HepG2 (cell line): ENCODE measurements around the gene RPRD2. TPM values are rescaled to one million over a fixed set of nuclear protein-coding genes. Genes with fewer than 3 reads are reported as not detected.

Experiments used
- CEBPG ChIP-seq: IDR thresholded peaks from 2 replicates; pipeline ENCODE4 v1.6.1; 2016
- FOSL2 ChIP-seq: sonication (generic); formaldehyde crosslinking; IDR thresholded peaks from 2 replicates; pipeline ENCODE4 v1.4.0; 2020; ENCODE audit warnings: missing genetic modification reagents
- GATAD2A ChIP-seq: IDR thresholded peaks from 2 replicates; pipeline ENCODE4 v1.6.1; 2016
- KDM1A ChIP-seq: IDR thresholded peaks from 2 replicates; pipeline ENCODE4 v1.6.1; 2016; ENCODE audit warnings: missing compliant biosample characterization
- NCOR1 ChIP-seq: fragments of 200-600 bp; sonication (generic); IDR thresholded peaks from 2 replicates; pipeline ENCODE4 v1.7.0; 2017; ENCODE audit warnings: antibody characterized with exemption, low read length, borderline replicate concordance
- NR2F6 ChIP-seq, 2 experiments: IDR thresholded peaks; 2 replicates each; pipeline ENCODE4 v1.6.1; 2016; ENCODE audit warnings: antibody characterized with exemption in 1 of 2, mild to moderate bottlenecking in 1 of 2
- SOX13 ChIP-seq, 3 experiments: fragments of 450-650 bp in 1 of 3; sonication (generic) in 1 of 3; formaldehyde crosslinking in 1 of 3; IDR thresholded peaks in 2 of 3; conservative IDR thresholded peaks in 1 of 3; 2 replicates each; pipeline versions ENCODE4 v1.5.0 to v1.6.1; 2016 to 2020; ENCODE audit warnings: antibody characterized with exemption in 1 of 3, mild to moderate bottlenecking in 1 of 3, missing compliant biosample characterization in 1 of 3, missing genetic modification reagents in 1 of 3, moderate library complexity in 1 of 3
- TARDBP ChIP-seq: sonication (generic); formaldehyde crosslinking; IDR thresholded peaks from 2 replicates; pipeline ENCODE4 v1.8.0; 2022; ENCODE audit warnings: mild to moderate bottlenecking, missing genetic modification reagents
- ZBTB26 ChIP-seq: IDR thresholded peaks from 2 replicates; pipeline ENCODE4 v1.6.1; 2016; ENCODE audit warnings: missing compliant biosample characterization, missing genetic modification reagents, borderline replicate concordance
- ZFP82 ChIP-seq: sonication (generic); formaldehyde crosslinking; IDR thresholded peaks from 2 replicates; pipeline ENCODE4 v1.5.1; 2020; ENCODE audit warnings: mild to moderate bottlenecking, missing genetic modification reagents, borderline replicate concordance
- ZNF512B ChIP-seq: sonication (generic); formaldehyde crosslinking; IDR thresholded peaks from 2 replicates; pipeline ENCODE4 v1.5.1; 2020; ENCODE audit warnings: missing genetic modification reagents, mild to moderate bottlenecking, borderline replicate concordance
- polyA plus RNA-seq, 8 experiments: library from polyadenylated mRNA; depleted of rRNA in 3 of 8; stranded (reverse) in 7 of 8; unstranded in 1 of 8; fragments of >200 nt; fragmentation: Illumina TruSeq in 4 of 8; extraction: Trizol in 4 of 8; gene quantifications; 2 replicates each; pipeline versions ENCODE4 v1.2.1 to v1.2.3, GENCODE V29; 2011 to 2016; ENCODE audit warnings: low read depth in 4 of 8, missing spikeins in 1 of 8, mixed read lengths in 1 of 8; ENCODE audit not compliant: insufficient read depth in 1 of 8
- total RNA-seq, 5 experiments: library from RNA; depleted of rRNA; stranded (reverse); fragments of >200 nt; fragmentation: Illumina TruSeq; extraction: Trizol; gene quantifications; 2 replicates each; pipeline ENCODE4 v1.2.3, GENCODE V29; 2016; ENCODE audit warnings: low read depth in 1 of 5
- TF ChIP-seq, protein P1 (sequence below): sonication (generic); formaldehyde crosslinking; IDR thresholded peaks from 2 replicates; pipeline ENCODE4 v1.4.0; 2020; ENCODE audit warnings: missing genetic modification reagents, mild to moderate bottlenecking, borderline replicate concordance
- TF ChIP-seq, protein P2 (sequence below), 2 experiments: sonication (generic) in 1 of 2; formaldehyde crosslinking in 1 of 2; IDR thresholded peaks; 2 replicates each; pipeline versions ENCODE4 v1.6.1 to v1.9.0; 2014 to 2022; ENCODE audit warnings: antibody characterized with exemption in 1 of 2, borderline replicate concordance in 1 of 2, inconsistent platforms in 1 of 2, low read depth in 1 of 2, missing genetic modification reagents in 1 of 2

RPRD2 gene
- total and polyA plus RNA-seq, 2 of the 13 experiments (the other 11 are each of a cell fraction or from before 2014, with no cell fraction given) = 8.0 to 8.9 TPM

GRCh38 chr1:150409504-150410362 lies 45.8 kb downstream of the RPRD2 start (continued):
- TF ChIP-seq, protein P1, sequence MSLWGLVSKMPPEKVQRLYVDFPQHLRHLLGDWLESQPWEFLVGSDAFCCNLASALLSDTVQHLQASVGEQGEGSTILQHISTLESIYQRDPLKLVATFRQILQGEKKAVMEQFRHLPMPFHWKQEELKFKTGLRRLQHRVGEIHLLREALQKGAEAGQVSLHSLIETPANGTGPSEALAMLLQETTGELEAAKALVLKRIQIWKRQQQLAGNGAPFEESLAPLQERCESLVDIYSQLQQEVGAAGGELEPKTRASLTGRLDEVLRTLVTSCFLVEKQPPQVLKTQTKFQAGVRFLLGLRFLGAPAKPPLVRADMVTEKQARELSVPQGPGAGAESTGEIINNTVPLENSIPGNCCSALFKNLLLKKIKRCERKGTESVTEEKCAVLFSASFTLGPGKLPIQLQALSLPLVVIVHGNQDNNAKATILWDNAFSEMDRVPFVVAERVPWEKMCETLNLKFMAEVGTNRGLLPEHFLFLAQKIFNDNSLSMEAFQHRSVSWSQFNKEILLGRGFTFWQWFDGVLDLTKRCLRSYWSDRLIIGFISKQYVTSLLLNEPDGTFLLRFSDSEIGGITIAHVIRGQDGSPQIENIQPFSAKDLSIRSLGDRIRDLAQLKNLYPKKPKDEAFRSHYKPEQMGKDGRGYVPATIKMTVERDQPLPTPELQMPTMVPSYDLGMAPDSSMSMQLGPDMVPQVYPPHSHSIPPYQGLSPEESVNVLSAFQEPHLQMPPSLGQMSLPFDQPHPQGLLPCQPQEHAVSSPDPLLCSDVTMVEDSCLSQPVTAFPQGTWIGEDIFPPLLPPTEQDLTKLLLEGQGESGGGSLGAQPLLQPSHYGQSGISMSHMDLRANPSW (CRISPR knock-in tag) = 0 out of 2 replicates have a peak, but pooled peaks have one; percentile 27
- 0 out of 2 replicates have a peak, but pooled peaks have one; percentile 17 for TF ChIP-seq FOSL2
- peak; percentile 16; the same call in 1 of the 2 replicates for TF ChIP-seq ZFP82 (CRISPR knock-in tag)
- no peak for TF ChIP-seq TARDBP
- no peak for TF ChIP-seq ZBTB26 (CRISPR knock-in tag)
- TF ChIP-seq NCOR1 = peak; percentile 67
- TF ChIP-seq SOX13 (IDR thresholded peaks at IDR 0.05) = no peak
- TF ChIP-seq SOX13 (CRISPR knock-in tag; conservative IDR thresholded peaks at IDR 0.05 in 1 of 2, IDR thresholded peaks at IDR 0.05 in 1 of 2) = peak in 1 of 2 experiments; percentile 83; a peak in 2 of 4 replicates
- TF ChIP-seq GATAD2A (CRISPR knock-in tag) = 0 out of 2 replicates have a peak, but pooled peaks have one; percentile 20
- TF ChIP-seq NR2F6 (IDR thresholded peaks at IDR 0.05) = peak; percentile 24; the same call in 1 of the 2 replicates
- TF ChIP-seq NR2F6 (CRISPR knock-in tag; IDR thresholded peaks at IDR 0.05) = no peak
- 0 out of 2 replicates have a peak, but pooled peaks have one; percentile 27 for TF ChIP-seq KDM1A
- TF ChIP-seq, protein P2, sequence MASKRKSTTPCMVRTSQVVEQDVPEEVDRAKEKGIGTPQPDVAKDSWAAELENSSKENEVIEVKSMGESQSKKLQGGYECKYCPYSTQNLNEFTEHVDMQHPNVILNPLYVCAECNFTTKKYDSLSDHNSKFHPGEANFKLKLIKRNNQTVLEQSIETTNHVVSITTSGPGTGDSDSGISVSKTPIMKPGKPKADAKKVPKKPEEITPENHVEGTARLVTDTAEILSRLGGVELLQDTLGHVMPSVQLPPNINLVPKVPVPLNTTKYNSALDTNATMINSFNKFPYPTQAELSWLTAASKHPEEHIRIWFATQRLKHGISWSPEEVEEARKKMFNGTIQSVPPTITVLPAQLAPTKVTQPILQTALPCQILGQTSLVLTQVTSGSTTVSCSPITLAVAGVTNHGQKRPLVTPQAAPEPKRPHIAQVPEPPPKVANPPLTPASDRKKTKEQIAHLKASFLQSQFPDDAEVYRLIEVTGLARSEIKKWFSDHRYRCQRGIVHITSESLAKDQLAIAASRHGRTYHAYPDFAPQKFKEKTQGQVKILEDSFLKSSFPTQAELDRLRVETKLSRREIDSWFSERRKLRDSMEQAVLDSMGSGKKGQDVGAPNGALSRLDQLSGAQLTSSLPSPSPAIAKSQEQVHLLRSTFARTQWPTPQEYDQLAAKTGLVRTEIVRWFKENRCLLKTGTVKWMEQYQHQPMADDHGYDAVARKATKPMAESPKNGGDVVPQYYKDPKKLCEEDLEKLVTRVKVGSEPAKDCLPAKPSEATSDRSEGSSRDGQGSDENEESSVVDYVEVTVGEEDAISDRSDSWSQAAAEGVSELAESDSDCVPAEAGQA (IDR thresholded peaks at IDR 0.05; ENCODE audit: low read depth) = no peak
- TF ChIP-seq, protein P2 (CRISPR knock-in tag; IDR thresholded peaks at IDR 0.05; ENCODE audit: borderline replicate concordance) = no peak
- no peak for TF ChIP-seq ZNF512B (CRISPR knock-in tag)
- peak; percentile 85 for TF ChIP-seq CEBPG (CRISPR knock-in tag)
